Adipose tissue (tissue), 3 donors: ENCODE data around the gene LIPG. TPM values are rescaled to one million over a fixed set of nuclear protein-coding genes. Genes with fewer than 3 reads are reported as not detected.
"Not testable (repeated sequence)": the region's sequence is repeated elsewhere in the genome, so short reads cannot be mapped to it uniquely, and the experiment has no call there.

Experiments used
- H3K27ac ChIP-seq: one replicate; pipeline ENCODE4 v1.5.1; 2013; ENCODE audit warnings: low read depth, low read length
- WGBS, 3 donors: extraction: QIAGEN DNeasy Blood & Tissue Kit; methylation state at CpG; one replicate each; pipeline ENCODE4 v1.1.7; 2013; 5-methylcytosine and 5-hydroxymethylcytosine counted together
- polyA plus RNA-seq, 3 donors: library from polyadenylated mRNA; stranded (reverse); fragments of 200-250 nt; gene quantifications; one replicate each; pipeline ENCODE4 v1.2.3, GENCODE V29; 2013
- donor health status: healthy with polysubstance abuse.
- donor health status: Bipolar disorder and iron deficiency.
- donor health status: healthy.

Gene LIPG
- 1 to 10 TPM; 1.0 to 6.8 (median 1.4) TPM for polyA plus RNA-seq

- no peak within 1 kb of the TSS for H3K27ac ChIP-seq
- WGBS, 3 donors, result 1 to 2% (median 2%) methylated on average over 67 of the region's 67 CpGs
Measured at GRCh38 chr18:49561289-49562193, at the start of gene LIPG. Gene LIPG (plus strand): TSS chr18:49562057. CDS start chr18:49562309, 252 bp downstream.

GRCh38 chr18:49512876-49513275 lies 49.0 kb upstream of the LIPG start:
- WGBS, 3 donors, result 86 to 97% (median 97%) methylated on average over 8 of the region's 8 CpGs

GRCh38 chr18:49514577-49514976 lies 47.3 kb upstream of the LIPG start:
- WGBS, 3 donors, result 71 to 73% (median 71%) methylated on average over 9 of the region's 9 CpGs
- no peak overlapping the region for H3K27ac ChIP-seq

More at GRCh38 chr18:49512876-49513275, 49.0 kb upstream of the LIPG start:
- not testable (repeated sequence) for H3K27ac ChIP-seq

- WGBS, 3 donors, result 77 to 99% (median 78%) methylated on average over 5 of the region's 5 CpGs
- H3K27ac ChIP-seq, result not testable (repeated sequence)
Measured at GRCh38 chr18:49515003-49515402, 46.9 kb upstream of the LIPG start.

- no peak overlapping the region for H3K27ac ChIP-seq
- 90 to 94% (median 91%) methylated on average over 3 of the region's 3 CpGs for WGBS, 3 donors
Measured at GRCh38 chr18:49515516-49515915, 46.3 kb upstream of the LIPG start.

- no peak overlapping the region for H3K27ac ChIP-seq
- WGBS, 3 donors, result 92 to 97% (median 95%) methylated on average over 2 of the region's 2 CpGs
Measured at GRCh38 chr18:49517483-49517882, 44.4 kb upstream of the LIPG start.

GRCh38 chr18:49519101-49519971 lies 42.5 kb upstream of the LIPG start:
- H3K27ac ChIP-seq, result no peak overlapping the region
- WGBS, 3 donors, result 82 to 86% (median 86%) methylated on average over 10 of the region's 10 CpGs

- no peak overlapping the region for H3K27ac ChIP-seq
- 72 to 88% (median 80%) methylated on average over 2 of the region's 2 CpGs for WGBS, 3 donors
Measured at GRCh38 chr18:49520661-49521145, 41.2 kb upstream of the LIPG start.

- WGBS, 3 donors, result 73 to 81% (median 78%) methylated on average over 7 of the region's 7 CpGs
- H3K27ac ChIP-seq, result no peak overlapping the region
Measured at GRCh38 chr18:49521216-49521835, 40.5 kb upstream of the LIPG start.

GRCh38 chr18:49523580-49524093 lies 38.2 kb upstream of the LIPG start:
- WGBS, 3 donors, result 94 to 95% (median 94%) methylated on average over 7 of the region's 7 CpGs
- H3K27ac ChIP-seq, result not testable (repeated sequence)

- H3K27ac ChIP-seq, result no peak overlapping the region
- 87 to 93% (median 92%) methylated on average over 2 of the region's 2 CpGs for WGBS, 3 donors
Measured at GRCh38 chr18:49524349-49524748, 37.5 kb upstream of the LIPG start.

GRCh38 chr18:49524951-49525350 lies 36.9 kb upstream of the LIPG start:
- WGBS, 3 donors, result 95 to 98% (median 97%) methylated on average over 2 of the region's 2 CpGs
- no peak overlapping the region for H3K27ac ChIP-seq

- WGBS, 3 donors, result 97 to 100% (median 97%) methylated on average over 2 of the region's 2 CpGs
- H3K27ac ChIP-seq, result no peak overlapping the region
Measured at GRCh38 chr18:49525981-49526380, 35.9 kb upstream of the LIPG start.

GRCh38 chr18:49527631-49528327 lies 34.1 kb upstream of the LIPG start:
- WGBS, 3 donors, result 48 to 66% (median 61%) methylated on average over 8 of the region's 8 CpGs
- no peak overlapping the region for H3K27ac ChIP-seq

- 62 to 70% (median 69%) methylated on average over 3 of the region's 3 CpGs for WGBS, 3 donors
Measured at GRCh38 chr18:49529596-49529995, 32.3 kb upstream of the LIPG start.

GRCh38 chr18:49531678-49532153 lies 30.1 kb upstream of the LIPG start:
- WGBS, 3 donors, result 59 to 68% (median 63%) methylated on average over 10 of the region's 10 CpGs

More at GRCh38 chr18:49529596-49529995, 32.3 kb upstream of the LIPG start:
- H3K27ac ChIP-seq, result no peak overlapping the region

GRCh38 chr18:49534846-49535601 lies 26.8 kb upstream of the LIPG start:
- 79 to 85% (median 84%) methylated on average over 1 of the region's 1 CpG for WGBS, 3 donors
- no peak overlapping the region for H3K27ac ChIP-seq

More at GRCh38 chr18:49531678-49532153, 30.1 kb upstream of the LIPG start:
- no peak overlapping the region for H3K27ac ChIP-seq
